DMS53 treated with DMSO at 0.1 percent for 48 hours (cell line): ENCODE results near the gene PALLD.

ENCODE experiments used
- DNase-seq: peaks from one replicate; lab custom pipeline; 2025; ENCODE audit not compliant: unreplicated experiment; lab: John Stamatoyannopoulos, UW

Gene PALLD

DNA sequence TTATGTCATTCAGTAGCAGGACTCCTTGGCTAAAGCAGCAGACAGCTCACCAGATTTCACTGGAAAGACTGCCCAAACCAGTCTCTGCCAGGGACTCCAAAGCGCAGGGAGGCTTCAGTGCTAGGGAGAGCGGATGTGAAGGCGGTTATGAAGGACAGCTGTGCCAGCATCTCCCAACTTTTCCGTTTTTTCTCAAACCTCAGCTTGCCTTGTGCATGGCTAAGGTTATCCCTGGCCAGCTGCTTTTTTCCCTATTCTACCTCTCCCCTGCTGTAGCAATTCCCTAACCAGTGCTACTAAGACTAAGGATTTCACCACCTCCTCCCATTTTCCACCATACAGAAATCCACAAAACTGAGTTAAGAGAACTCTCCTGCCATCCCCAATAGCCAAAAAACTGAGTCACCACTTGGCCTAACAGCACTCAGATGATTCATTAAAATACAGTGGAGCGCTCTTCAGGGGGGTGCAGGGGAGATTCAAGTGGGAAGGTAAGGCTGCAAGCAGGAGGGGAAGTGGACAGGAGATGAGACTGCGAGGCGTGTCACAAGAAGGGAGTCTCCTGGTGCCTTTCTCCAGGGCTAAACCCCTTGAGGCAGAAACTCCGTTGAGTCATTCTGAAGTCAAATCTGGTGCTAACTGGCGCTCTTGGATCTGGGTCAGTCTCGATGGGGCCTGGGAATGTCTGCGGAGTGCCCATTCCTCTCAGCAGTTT, 90.7 kb downstream of the PALLD start:
- no peak for DNase-seq

GRCh38 chr4:168588916-168589531, 92.2 kb downstream of the PALLD start:
- DNase-seq: no peak

DNA sequence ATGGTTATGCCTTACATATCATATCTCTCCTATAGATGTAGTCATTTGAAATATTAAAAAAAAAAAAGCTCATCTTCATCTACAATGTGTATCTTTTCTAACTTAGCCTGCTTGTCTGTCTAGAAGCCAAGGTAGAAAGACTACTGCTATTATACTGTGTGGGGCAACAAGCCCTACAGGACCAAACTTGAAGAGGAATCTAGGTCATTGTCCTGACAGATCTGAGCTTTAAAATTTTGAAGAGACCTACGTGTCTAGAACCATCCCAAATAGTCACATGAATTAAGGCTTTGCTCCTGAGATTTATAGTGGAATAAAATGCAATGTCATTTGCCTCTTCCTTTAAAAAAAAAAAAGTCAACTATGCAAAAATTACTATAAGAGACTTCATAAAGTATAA, 95.8 kb downstream of the PALLD start:
- DNase-seq: no peak

DNA sequence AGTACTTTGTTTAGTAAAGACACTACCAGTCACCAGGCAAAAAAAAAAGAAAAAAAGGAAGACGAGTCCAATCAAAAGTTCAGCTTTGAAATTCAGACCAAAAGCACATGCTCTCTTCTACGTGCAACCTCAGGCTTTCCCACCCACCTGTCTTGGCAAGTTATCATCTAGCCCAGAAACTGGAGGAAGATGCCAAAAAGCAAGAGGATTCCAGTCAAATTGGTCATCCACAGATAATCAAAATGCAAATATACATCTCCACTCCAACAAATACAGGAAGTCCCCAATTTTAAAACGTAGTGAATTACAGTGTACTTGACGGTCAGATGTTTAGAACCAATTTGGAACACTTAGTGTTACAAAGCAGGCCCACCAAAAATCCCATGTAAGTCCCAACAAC, 96.5 kb downstream of the PALLD start:
- no peak for DNase-seq

DNA sequence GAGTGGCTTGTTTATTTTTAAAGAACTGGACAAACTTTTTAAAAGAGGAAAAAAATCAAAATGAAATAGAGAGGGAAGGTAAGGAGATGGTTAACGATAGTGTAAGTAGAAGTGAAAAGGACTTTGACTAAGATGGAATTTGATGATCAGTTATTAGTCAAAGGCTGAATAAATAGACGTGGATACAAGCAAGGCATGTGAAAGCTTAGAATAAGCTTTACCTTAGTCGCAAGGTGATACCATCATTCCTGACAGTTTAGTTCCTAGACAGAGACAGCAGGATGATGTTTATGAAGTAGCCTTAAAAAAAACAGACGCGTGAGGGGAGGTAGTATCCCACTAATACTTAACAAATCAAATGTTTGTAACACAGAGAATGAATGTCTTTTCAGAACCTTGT, 97.3 kb downstream of the PALLD start:
- no peak for DNase-seq

DNA sequence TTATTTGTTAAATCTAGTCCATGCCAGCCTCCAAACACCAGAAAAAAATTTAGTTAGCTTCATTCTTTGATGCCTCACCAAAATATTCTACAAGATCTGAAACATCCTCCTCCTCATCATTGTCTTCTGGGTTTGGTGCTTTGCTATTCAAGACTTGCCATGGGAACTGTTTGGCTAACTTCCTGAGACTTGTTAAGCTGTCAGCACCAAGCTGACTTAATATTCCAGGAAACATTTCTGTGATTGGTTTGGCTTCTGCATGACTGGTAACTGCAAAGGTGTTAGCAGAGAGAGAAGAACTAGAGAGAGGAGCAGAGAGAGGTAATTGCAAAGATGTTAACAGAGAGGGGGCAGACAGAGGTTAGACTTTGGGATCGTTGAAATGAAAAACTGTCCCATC, 101.3 kb downstream of the PALLD start:
- no peak for DNase-seq

DNA sequence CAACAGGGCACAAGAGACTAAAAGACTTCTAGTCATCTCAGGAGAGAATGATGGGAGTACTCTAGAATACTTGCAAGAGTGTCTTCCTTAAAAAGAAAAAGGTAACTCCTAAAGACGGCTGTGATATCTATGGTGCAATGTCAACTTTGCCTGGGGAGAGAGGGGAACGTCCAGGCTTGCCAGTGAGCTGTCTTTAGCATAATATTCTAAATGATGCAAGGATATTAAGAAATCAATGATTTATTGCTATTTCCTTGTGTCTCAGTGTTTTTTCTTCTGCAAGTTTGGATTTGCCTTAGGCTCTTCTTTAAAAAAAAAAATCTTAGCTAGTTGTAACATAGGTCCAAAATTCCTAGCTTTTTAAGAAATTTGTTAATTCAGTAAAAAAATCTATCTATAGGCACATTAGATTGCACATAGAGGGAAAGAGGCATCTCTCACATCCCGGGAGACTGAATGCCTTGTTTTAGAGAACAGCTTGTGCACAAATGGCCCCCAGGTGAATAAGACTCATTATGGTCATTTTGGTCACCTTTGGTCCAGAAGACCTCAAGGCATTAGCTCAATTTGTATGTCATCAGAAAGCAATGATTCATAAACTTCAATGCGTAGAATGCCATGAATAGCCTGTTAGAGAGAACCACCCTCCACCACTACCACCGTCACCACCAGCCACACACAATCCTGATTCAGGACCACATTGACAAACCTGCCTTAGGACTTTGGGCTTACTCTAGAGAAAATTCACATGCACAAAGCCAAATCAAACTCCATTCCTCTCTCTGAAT, 104.1 kb downstream of the PALLD start:
- DNase-seq: no peak

- no peak for DNase-seq
Measured at GRCh38 chr4:168601899-168602298, 105.0 kb downstream of the PALLD start.

DNA sequence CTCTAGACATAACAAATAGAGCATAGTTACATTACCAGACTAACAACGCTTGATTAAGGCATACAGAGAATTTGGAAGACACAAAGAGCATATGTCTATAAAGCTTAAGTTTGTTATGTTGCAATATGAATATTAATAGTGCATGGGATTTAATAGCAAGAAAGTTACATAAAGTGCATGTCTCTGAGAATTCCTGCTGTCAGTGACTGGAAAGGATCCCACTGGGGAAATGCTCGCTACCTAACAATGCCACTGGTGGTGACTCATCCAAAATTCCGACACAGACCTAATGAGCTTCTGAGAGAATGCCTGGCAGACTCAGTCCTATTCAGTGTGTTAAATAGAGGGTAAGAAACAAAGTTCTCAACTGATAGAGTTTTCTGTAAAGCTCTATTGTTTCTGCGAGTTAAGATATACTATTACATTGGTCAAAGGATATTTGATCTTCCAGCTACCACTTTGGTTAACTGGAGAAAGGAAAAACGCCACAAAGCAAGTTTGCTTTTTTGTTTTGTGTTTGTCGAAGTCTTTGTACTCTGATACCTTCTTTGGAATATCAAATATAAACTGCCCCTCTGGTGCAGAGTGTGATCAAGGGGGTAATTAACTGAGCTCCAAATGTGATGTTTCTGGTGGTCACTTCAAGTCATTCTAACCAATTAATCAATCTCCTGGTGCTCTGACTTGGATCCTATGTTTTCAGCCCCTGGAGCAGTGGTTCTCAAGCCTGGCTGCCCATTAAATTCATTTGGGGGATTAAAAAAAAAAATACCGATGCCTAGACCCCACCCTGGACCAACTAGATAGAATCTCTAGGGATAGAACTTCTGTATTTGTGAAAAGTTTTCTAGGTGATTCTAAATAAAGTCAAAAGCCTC, 107.9 kb downstream of the PALLD start:
- DNase-seq: no peak

- no peak for DNase-seq
Measured at GRCh38 chr4:168605411-168605810, 108.6 kb downstream of the PALLD start.

DNA sequence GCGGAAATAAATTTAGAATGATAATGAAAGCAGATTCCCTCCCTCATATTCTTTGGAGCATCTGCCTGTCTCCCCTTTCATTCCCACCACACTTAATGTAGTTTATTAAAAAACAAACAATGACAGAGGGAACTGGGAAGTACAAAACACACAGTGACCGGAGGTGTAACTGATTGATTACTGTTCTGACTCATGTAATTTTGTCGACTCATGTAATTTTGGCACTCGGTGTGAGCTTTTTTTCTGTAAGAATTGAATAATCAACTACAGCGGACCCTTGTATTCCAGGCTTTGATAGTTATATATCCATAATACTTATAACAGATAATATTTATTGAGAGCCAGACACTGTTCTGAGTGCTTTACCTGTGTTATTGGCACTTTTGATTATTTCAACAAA, 110.4 kb downstream of the PALLD start:
- no peak for DNase-seq

GRCh38 chr4:168608771-168609170, 111.9 kb downstream of the PALLD start:
- no peak for DNase-seq

DNA sequence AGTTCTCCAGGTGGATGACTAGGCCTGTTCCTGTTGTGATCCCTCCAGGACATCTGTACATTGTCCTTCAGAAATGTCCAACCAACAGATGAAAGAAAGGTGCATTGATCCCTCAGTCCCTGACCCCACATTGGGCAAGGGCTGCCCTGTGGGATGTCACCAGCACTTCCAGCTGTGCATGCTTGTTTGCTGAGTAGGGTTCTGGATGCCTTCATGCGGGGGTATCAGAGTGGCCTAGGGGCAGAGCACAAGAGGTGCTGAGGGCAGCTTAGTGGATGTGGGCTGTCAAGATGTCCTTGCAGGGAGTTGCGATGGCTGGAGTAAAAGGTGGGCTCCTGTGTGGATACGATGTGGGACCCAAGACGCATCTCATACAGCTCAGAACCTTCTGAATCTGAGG, 112.5 kb downstream of the PALLD start:
- no peak for DNase-seq

GRCh38 chr4:168610911-168611530, 114.2 kb downstream of the PALLD start:
- DNase-seq: no peak

GRCh38 chr4:168612450-168613135, 115.7 kb downstream of the PALLD start:
- DNase-seq: no peak

- DNase-seq: no peak
Measured at GRCh38 chr4:168613869-168614268, 117.0 kb downstream of the PALLD start.

DNA sequence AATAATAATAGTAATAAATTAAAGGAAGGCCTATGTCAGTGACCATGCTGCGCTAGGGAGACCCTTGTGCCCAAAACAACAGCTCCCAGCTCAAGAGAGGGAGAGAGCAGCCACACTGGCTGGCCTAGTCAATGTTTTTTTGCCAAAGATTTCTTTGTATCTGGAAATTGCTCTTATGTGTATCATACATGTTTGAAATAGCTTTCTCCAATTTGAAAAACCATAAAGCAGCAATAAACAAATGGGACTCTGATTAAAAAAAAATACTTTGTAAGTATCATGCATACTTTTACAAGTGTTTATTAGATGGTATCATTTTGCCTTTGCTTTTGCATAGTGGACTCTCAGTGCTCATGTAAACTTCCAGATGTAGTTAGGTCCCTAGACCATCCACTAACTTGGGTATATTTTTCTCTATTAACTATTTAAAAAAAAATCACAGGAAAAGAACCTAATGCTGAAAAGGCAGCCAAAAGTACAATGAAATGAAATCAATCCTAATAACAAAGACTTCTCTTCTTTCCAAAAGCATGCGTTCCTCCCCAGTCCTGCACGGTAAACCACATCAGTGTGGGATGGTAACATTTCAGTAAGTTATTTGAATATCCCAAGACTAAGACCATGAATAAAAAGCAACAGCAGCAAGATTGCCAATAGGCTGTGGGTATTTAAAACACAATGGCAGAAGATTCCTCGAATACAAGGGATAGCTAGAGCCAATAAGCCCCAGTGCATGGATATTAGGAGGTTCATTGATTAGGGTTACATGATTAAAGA, 117.6 kb downstream of the PALLD start:
- no peak for DNase-seq

DNA sequence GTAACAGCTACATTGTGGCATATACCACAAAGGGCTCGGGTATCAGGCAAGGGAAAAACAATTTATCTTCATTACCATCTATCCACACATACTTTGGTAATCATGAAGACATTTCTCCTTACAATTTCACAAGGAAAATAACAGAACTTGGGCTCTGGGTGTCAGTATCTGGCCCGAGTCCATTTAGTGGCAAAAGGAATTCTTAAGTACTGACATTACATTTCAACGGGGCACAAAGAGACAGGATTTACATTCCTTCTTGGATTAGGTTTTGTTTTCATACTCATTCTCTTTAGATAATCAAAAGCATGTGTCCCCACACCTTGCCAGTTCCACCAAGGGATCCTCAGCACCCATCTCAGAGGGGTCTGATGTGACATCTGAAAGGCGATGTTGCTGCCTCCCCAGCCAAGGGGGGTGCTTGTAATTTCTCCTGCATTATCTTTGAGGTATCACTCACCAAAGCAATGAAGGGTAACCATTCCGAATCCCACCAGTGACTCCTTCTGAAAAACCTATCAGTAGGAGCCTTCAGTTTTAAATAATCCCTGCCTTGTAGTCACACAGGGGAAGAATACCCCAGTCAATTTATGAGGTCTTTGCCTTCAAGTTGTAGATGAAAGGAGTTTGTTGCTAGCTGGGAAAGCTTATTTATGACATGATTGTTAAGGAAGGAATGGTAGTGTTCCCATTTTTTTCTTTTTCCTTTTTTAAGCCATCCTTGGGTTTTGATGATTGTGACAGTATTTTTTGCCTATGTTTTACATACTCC, 118.6 kb downstream of the PALLD start:
- no peak for DNase-seq
